Retinal pigment epithelial cell (primary cell): ENCODE measurements around the gene MACF1.

Experiments used
- DNase-seq: peaks from one replicate; pipeline ENCODE4 v3.0.0-alpha.2; 2010; ENCODE audit warnings: low read depth
- H3K4me3 ChIP-seq: 2 replicates; pipeline ENCODE4 v1.5.1; 2011; ENCODE audit warnings: mild to moderate bottlenecking, low read length, control low read depth, moderate library complexity
- CTCF ChIP-seq: conservative IDR thresholded peaks from 2 replicates; pipeline ENCODE4 v1.5.1; 2011; ENCODE audit warnings: low read depth, low read length, control low read depth, inconsistent platforms

The MACF1 gene

GRCh38 chr1:39409055-39409816, 204.7 kb downstream of the MACF1 start:
- no peak for DNase-seq
- TF ChIP-seq CTCF: no peak
- peak overlapping the region; percentile 67 for H3K4me3 ChIP-seq

- H3K4me3 ChIP-seq: peak overlapping the region; percentile 67
- peak; percentile 89 for TF ChIP-seq CTCF
- DNase-seq: peak; percentile 71
Observed at GRCh38 chr1:39410915-39411436, 206.5 kb downstream of the MACF1 start.

- no peak for TF ChIP-seq CTCF
- H3K4me3 ChIP-seq: peak overlapping the region; percentile 67
- no peak for DNase-seq
Observed at GRCh38 chr1:39411526-39412478, 207.3 kb downstream of the MACF1 start.

- no peak for TF ChIP-seq CTCF
- DNase-seq: no peak
- H3K4me3 ChIP-seq: no peak overlapping the region
Observed at GRCh38 chr1:39412892-39413291, 208.4 kb downstream of the MACF1 start.

GRCh38 chr1:39413902-39414528, 209.5 kb downstream of the MACF1 start:
- no peak overlapping the region for H3K4me3 ChIP-seq
- TF ChIP-seq CTCF: no peak
- DNase-seq: no peak

- DNase-seq: no peak
- TF ChIP-seq CTCF: no peak
- H3K4me3 ChIP-seq: peak overlapping the region; percentile 4
Observed at GRCh38 chr1:39415553-39415952, 211.1 kb downstream of the MACF1 start.
